Mesenteric fat pad (tissue), 1 donor: ENCODE results near the gene GNAI3. TPM values are rescaled to one million over a fixed set of nuclear protein-coding genes. Genes with fewer than 3 reads are reported as not detected.

Experiments
- DNase-seq: peaks from one replicate; pipeline ENCODE4 v3.0.0-alpha.2; 2020; ENCODE audit warnings: low spot score
- long read RNA-seq: library from polyadenylated mRNA; unstranded; transcript quantifications from one replicate; pipeline ENCODE4 v2.0.0, GENCODE V29; 2020
- total RNA-seq: library from RNA; stranded (reverse); fragmentation: NEBNext Ultra II Directional; extraction: Animal tissue kit (Norgen Biotek cat#: 25700); gene quantifications from one replicate; pipeline ENCODE4 v1.2.1, GENCODE V29; 2021
- donor health status: DM: yes; HTN: yes; CAD: no.

Gene GNAI3
- 8.7 TPM for total RNA-seq
- long read RNA-seq, full-length matches to known transcripts: 372 of 391 reads
- long read RNA-seq, partial matches to known transcripts: 12 of 391 reads
- long read RNA-seq, other reads (novel, unspliced or antisense): 7 of 391 reads

DNA sequence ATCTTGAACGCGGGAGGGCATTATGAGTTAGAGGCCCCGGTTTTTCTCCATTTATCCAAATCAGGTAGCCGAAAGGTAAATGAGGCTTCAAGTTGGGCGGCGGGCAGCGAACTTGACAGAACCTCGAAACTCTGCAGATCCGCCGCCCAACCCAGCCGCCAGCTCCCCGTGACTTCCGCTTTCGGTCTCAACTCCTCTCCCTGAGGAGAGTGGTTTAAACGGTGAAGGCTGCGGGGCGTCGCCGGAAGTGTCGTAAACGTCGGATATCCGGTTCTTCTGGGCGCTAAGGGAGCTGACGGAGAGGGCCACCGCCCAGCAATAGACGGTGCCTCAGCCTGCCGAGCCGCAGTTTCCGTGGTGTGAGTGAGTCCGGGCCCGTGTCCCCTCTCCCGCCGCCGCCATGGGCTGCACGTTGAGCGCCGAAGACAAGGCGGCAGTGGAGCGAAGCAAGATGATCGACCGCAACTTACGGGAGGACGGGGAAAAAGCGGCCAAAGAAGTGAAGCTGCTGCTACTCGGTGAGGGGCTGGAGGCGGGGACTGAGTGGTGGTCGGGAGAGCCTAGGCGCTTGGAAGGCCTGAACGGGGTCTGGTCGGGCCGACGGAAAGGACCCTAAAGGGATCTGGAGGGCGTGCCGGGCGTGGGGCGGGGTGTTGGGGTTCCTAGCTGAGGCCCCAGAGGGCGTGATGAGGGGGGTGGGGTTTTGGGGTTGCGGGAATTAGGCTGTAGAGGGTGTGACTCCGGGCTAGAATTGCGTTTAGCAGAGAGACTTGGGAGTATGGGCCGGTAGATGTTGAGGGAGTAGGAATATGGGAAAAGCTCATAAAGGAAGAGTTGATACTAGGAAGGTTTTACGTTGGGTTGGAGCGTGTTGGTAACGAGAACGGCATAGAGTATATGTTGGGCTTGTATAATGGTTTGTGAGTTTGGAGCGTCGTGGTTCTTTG lies at the start of gene GNAI3:
TSS of gene GNAI3 (plus strand) at position 295 of the 947 bp plus-strand sequence. CDS start at position 401, 106 bp downstream.
- DNase-seq: peak; percentile 98

DNA sequence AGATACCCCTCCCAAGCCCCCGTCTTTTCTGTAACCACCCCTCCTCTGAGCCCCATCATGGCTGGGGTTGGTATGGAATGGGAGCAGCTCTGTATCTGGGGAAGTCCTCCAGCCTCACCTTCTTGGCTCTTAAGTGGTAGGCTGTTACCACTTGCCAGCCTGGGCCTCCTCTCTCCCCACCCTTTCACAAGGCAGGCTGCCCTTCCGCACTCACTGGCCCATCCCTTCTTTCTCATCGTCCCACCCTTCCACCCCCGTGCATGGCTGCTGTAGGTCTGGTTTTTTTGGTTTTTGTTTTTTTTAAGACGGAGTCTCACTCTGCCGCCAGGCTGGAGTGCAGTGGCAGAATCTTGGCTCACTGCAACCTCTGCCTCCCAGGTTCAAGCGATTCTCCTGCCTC lies 49.3 kb upstream of the GNAI3 start:
- DNase-seq: no peak

DNA sequence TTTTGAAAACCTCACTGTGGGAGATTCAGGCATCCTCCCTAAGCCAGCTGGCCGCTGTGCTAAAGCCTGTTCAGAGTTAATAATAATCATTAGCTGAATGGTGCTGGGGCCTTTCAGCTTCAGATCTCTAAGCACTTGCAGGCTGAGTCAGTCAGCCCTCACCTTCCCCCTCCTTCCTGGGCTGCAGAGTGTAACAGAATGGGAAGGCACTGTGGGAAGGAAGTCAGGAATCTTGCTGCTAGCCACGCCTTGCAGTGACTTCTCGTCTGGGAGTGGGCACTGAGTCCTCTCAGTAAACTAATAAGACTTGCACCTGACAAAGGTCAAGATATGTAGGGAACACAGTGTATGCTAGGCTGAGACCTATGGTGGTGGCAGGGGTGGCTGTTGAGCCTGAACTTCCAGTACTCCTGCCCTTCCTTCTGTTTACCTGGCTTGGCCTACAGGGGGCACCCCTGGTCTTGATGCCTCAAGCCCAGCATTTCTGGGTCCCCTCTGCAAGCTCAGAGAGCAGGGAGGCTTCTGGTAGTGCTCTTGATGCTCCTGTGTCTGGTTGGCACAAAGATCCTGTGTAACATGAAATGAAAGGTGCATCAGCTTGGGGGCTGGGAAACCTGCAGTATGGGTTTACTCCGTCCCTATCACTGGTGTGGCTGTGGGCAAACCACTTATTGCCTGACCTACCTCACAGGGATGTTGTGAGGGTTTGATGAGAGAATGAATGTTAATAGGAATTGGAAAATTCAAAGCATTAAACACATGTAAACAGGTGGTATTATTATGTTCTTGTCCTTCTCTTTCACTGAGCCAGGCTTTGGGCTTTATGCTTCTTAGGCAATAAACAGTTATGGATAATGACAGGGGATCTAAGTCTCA lies 48.5 kb upstream of the GNAI3 start:
- no peak for DNase-seq

DNA sequence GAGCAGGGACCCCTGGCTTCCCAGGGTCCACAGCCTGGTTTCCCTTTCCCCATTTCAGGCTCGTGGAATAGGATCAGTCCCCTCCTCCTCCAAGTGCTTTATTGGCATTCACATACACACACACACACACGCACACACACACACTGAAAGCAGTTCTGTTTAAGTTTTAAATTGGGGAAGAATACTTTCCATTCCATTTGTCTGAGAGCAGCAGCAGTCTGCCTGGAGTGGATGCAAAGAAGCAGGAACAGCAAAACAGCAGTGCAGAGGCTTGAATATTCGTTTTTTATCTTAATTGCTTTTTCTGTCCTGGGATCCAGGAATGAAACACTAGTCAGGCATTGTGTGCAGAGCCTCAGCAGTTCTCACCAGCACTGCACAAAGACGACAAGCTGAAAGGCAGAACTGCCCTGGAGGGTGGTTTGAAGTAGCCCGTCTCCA lies 47.5 kb upstream of the GNAI3 start:
- DNase-seq: no peak

DNA sequence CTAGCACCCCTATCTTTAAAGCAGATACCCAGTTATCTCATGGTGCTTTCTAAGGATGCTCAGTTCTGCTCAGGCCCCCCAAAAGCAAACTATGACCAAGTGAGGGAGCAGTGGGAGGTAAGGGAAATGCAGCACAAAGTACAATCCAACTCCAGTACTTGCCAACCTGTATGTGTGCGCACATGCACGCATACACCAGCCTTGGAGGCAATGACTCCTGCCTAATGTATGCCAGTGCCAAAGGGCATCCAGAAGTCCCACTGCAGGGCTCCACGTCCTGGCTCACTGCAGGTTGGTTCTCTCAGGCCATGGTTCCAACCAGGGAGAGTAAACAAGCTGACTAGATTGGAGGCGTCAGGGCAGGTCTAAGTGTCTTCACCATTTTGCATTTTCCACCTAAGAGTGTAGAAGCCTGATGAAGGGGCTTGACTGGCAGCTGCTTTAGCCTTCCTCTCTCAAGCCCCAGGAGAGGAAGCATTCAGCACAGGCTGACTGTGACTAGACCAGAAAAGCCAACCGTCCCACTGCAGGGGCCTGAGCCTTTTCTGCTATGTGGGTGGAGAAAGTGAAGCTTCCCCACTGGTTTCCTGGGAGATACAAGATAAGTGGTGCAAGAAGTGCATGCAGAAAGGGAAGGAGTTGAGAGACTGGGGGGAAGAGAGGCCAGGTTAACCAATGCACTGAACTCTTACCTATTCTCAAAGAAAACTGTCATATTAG lies 46.6 kb upstream of the GNAI3 start:
- no peak for DNase-seq

DNA sequence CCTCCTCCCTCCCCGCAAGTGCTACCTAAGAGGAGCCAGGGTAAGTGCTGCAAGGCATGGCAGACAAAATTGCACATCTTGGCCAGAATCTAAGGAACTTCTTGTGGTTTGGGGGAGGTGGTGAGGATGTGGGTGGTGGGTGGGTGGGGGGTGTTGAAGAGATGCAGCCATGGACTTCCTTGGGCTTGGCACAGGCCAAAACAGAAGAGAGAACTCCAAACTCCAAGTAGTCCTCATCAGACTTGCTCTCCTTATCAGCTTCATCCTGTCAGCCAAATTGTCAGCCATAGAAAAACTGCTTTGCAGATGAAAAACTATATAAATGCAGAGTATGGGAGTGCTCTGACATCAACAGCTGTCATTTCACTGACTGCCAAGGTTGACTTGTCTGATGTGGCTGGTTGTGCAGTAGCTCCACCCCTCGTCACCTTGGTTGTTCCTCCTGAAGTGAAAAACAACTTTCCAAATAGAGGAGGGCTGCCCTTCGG lies 46.0 kb upstream of the GNAI3 start:
- no peak for DNase-seq

DNA sequence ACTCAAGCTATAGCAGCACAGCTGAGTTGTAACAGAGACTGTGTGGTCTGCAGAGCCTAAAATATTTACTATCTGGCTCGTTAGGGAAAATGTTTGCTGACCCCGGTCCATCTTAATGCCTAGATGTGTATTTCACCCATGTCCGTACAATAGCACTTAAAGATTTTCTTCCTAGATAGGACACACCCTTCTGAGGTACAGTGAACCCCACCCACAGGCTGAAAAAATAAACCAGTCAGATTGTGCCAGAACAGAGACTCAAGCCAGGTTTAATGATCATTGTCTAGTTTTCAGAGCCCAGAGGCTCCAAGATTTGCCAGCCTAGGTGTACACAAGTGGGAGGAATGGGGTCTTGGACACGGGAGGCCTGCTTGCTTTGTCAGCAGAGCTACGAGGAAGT lies 44.5 kb upstream of the GNAI3 start:
- no peak for DNase-seq

DNA sequence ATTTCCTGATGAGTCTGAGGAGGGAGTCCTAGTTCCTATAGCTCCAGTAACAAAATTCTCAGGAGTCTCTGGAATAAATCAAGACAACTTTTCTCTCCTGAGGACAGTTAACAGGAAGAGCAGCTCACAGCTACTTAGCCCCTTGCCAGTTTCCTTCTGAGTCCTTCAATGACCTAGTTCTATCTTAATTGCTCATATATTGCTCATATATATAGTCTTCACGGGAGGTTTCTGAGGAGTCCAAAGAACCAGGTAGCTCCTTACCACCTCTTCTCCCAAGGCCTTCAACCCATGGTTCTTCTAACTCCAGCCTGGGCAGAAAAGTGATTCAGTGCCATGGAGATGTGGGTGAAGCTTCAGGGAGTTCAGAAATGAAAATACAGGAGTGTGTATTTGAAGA lies 43.4 kb upstream of the GNAI3 start:
- no peak for DNase-seq

DNA sequence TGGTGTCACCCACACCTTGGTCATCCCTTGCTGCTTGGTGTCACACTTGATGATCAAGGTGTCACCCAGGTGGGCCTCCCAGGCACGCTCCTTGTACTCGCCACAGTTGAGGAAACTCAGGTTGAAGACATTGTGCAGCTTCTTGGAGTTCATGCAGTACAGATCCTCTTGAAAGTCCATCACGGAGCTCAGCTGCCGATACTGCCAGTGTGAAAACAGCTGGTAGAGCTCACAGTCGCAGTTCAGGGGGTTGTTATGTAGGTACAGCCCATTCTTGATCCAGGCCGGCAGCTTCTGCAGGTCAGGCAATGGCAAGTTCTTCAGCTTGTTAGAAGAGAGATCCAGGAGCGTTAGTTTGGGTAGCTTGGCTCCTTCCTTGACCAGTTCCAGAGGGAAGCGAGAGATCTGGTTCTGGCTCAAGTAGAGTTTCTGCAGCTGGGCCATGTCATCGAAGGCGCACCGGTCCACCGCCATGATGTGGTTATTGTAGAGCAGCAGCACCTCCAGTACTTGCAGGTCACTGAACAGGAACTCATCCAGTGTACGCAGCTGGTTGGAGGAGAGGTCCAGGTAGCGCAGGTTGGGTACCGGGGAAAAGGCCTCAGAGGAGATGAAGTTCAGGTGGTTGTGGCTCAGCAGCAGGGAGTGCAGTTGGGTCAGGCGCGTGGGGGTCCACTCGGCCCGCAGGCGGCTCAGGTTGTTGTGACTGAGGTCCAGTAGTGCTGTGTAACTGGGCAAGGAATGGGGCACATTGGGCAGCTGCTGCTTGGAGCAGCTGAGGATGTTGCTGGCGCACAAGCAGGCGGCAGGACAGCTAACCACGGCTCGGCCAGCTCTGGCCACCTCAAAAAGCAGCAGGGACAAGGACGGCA lies 40.2 kb upstream of the GNAI3 start:
- no peak for DNase-seq

DNA sequence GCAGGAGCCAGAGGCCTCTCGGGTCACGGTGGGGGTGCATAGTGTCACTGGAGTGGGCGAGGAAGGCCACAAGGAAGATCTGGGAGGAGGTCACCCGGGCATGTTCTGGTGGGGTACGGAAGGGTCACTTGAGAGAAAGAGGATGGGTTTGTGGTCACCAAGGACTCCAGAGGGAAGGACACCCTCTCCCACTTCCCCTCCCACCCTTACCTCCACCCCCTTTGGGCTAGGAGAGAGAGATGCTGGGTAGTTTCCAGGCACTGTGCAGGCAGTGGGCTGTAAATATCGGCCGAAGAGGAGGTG lies 39.6 kb upstream of the GNAI3 start:
- DNase-seq: no peak

DNA sequence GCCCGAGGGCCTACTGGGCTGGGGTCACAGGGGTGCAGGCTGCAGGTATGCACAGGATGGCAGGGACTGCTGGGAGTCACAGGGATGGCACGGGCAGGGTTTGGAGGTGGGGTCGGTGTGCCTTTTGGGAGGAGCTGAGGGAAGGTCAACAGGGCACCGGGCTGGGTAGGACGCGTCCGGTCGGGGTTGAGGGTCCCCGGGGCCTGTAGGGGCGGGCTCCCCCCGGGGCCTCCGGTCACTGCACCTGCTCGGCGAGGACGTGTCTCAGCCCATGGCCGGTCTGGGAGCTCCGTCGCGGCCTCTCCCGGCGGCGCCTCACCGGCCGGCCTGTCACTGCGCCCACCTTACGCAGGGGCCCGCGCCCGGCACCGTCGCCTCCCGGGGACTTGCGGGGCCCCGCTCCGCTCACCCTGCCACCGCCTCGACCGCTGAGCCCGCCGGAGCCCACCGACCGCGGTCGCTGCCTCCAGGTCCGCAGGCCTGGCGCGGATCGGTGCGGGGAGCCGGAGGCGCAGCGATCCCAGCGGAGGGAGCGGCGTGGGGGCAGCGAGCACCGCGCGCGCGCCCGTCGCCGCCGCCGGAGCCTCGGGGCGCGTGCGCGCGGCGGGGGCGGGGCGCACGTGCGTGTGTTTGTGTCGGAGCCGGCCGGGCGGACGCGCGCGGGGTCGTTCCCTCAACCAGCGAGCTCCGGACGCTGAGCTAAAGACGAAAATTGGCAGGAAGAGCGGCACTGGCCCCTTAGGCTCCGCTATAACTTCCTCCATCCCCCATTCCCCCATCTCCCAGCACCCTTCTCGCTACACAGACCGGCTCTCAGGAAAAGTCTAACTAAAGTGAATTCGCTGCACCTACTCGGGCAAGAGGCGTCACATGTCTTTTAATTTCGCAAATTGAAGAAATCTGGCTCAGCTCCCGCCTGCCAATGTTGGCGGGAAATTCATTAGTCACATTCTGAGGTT lies 39.0 kb upstream of the GNAI3 start, which contains the start of gene AMIGO1:
TSS of gene AMIGO1 (minus strand) at position 552 of the 959 bp plus-strand sequence. CDS start 815 bp downstream, outside the sequence.
- no peak for DNase-seq

DNA sequence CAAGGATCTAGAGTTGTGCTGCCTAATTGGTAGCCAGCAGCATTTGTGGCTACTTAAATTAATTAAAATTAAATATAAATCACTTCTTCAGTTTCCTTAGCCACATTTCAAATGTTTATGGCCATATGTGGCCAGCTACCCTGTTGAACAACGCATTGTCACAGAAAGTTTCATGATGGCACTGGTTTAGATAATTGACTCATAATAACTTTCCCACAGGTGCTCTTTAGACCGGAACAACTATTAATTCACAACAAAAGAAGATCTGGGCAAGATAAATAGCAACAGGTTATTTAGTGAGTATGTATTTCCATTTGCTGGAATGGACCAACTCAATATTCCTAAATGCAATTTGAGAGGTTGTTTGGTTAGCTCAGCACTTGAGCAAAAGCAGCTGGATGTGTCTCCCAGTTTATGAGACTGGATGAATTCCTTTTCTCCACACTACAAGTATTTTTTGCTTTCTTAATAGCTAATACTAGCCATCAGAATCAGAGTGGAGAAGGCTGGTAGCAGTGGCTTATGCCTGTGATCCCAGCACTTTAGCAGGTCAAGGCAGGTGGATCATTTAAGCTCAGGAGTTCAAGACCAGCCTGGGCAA lies 35.2 kb upstream of the GNAI3 start:
- no peak for DNase-seq

DNA sequence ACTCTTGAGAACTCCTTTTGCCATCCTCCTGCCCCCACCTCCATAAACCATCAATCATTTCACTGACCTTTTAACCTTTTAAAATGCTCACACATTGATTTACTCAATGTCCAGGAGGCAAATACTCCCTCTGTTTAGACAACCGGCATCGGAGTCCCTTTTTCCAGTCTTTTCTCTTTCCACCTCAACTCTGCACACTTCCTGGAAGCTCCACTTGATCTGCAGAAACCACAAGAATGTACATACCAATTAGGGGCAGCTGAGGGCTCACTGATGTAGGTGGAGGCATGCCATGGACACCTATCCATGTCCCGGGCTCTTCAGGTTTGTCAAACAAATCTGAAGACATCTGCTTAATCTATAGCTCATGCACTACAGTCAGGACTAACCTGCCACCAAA lies 33.6 kb upstream of the GNAI3 start:
- DNase-seq: no peak

DNA sequence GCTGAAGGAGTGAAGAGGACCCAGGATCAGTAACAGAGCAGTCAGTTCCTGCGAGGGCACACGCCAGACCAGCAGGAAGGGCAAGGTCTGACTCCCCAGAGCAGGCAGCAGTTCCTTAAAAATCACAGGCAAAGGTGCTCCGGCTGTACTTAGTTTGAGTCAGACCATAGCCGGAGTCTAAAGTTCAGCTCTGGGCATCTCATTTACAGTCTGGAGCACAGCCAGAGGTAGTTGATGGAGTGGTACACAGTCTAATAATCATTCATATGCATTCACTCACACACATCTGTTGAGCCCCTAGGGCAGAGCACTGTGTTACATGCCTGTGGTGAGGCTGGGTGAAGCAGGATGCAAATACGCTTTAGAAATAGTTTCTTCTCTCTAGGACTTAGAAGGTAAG lies 31.5 kb upstream of the GNAI3 start:
- no peak for DNase-seq

DNA sequence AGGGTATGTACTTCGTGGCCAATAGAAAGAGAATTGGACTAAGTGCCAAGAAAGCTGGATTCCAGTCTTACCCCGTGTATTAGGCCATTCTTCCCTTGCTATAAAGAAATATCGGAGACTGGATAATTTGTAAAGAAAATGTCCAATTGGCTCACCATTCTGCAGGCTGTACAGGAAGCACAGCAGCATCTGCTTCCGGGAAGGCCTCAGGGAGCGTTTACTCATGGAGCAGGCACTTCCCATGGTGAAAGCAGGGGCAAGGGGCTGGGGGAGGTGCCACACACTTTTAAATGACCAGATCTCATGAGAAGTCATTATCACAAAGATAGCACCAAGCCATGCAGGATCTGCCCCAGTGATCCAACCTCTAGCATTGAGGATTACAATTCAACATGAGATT lies 31.1 kb upstream of the GNAI3 start:
- no peak for DNase-seq

DNA sequence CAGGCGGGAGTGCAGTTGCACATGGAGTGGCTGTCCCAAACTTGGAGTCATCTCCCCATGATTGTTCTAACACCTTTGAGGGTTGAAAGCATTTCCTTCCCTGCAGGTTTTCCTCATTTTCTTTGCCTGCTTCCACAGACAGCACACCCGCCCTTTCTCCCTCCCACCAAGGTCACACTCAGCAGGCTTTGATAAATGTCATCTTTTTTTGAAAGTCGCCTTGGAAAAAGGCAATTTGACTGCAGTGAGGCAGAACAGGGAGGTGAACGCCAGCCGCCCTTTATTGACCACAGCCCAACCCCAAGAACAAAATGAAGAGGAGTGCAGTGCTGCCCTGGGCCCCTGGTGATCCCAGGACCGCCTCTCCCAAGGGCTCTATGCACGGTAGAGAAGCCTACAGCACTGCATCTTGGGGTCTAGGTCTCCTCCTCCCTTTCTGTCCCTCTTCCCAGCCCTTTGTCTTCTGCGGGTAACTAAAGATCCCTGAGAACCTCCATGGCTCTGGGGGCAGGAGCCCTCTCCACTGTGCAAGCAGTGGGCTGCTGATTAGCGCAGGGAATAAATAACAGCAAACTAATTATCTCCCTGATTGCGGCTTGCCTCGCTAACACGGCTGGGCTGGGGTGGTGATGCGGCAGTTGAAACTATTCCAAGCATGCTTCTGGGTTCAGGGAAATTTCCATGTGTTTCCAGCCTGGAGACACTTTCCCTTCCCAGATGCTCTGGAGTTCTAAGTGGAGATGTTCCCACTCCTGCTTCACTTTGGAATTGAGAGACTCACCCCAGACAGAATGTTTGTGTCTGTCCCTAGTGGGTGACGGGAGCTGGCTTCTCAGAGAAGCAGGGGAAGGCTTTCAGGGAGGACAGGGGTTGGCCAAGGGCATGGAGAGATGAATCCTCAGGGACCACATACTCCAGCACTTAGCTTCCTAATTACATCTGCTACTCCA lies 27.1 kb upstream of the GNAI3 start:
- no peak for DNase-seq

DNA sequence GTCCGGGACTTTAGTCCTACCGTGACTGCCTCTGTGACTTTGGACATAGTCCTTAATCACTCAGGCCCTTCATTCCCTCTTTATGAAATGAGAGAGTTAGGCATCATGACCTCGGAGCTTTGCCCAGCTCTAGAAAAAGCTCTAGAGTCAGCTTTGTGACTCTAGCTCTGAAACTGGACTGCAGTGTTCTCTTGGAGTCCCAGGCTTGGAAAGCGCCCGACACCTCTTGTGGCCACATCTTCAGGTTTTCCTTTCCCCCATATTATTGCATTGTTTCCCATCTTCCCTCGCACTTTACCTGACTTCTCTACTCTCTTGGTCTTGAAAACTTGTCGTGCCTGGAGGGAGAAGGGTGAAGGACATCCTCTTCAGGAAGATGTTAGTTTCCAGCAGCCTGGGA lies 26.4 kb upstream of the GNAI3 start:
- no peak for DNase-seq
